MM.1S (cell line): ENCODE data around the gene SENP6.

Experiments
- DNase-seq: peaks from one replicate; pipeline ENCODE4 v3.0.0-alpha.2; 2015
- H2AFZ ChIP-seq: fragments of 300-600 bp; sonication (generic); 2 replicates; pipeline ENCODE4 v1.6.0; 2016; ENCODE audit warnings: antibody characterized with exemption, low read length
- H3F3A ChIP-seq: fragments of 300-600 bp; sonication (generic); 2 replicates; pipeline ENCODE4 v1.6.1; 2016; ENCODE audit warnings: mild to moderate bottlenecking, antibody characterized with exemption, low read length, moderate library complexity, mixed read lengths; ENCODE audit not compliant: insufficient read depth
- H3K27ac ChIP-seq: fragments of 300-600 bp; sonication (generic); 2 replicates; pipeline ENCODE4 v1.5.1; 2016; ENCODE audit warnings: mild to moderate bottlenecking, low read length
- H3K27me3 ChIP-seq: fragments of 300-600 bp; sonication (generic); replicated peaks from 2 replicates; pipeline ENCODE4 v1.6.0; 2016; ENCODE audit warnings: low read length; ENCODE audit not compliant: insufficient read depth
- H3K36me3 ChIP-seq: fragments of 300-600 bp; sonication (generic); replicated peaks from 2 replicates; pipeline ENCODE4 v1.6.1; 2016; ENCODE audit warnings: mild to moderate bottlenecking, low read length, mixed read lengths; ENCODE audit not compliant: insufficient read depth
- H3K4me1 ChIP-seq: fragments of 300-600 bp; sonication (generic); 2 replicates; pipeline ENCODE4 v1.6.1; 2016; ENCODE audit warnings: low read length, mixed read lengths
- H3K4me2 ChIP-seq: fragments of 300-600 bp; sonication (generic); 2 replicates; pipeline ENCODE4 v1.6.0; 2016; ENCODE audit warnings: low read depth, low read length
- H3K4me3 ChIP-seq: fragments of 300-600 bp; sonication (generic); 2 replicates; pipeline ENCODE4 v1.5.1; 2016; ENCODE audit warnings: low read length, mixed read lengths
- H3K79me2 ChIP-seq: fragments of 300-600 bp; sonication (generic); 2 replicates; pipeline ENCODE4 v1.6.1; 2016; ENCODE audit warnings: mixed run types, low read length, mixed read lengths
- H3K9ac ChIP-seq: fragments of 300-600 bp; sonication (generic); 2 replicates; pipeline ENCODE4 v1.6.1; 2016; ENCODE audit warnings: low read length, mixed read lengths
- H3K9me2 ChIP-seq: fragments of 300-600 bp; sonication (generic); replicated peaks from 2 replicates; pipeline ENCODE4 v1.6.1; 2016; ENCODE audit warnings: mild to moderate bottlenecking, low read length, mixed read lengths; ENCODE audit not compliant: insufficient read depth
- H3K9me3 ChIP-seq: fragments of 300-600 bp; sonication (generic); replicated peaks from 2 replicates; pipeline ENCODE4 v1.6.1; 2016; ENCODE audit warnings: mild to moderate bottlenecking, low read length, mixed read lengths; ENCODE audit not compliant: insufficient read depth
- H4K20me1 ChIP-seq: fragments of 300-600 bp; sonication (generic); 2 replicates; pipeline ENCODE4 v1.6.1; 2016; ENCODE audit warnings: mild to moderate bottlenecking, low read length, moderate library complexity, mixed read lengths; ENCODE audit not compliant: insufficient read depth
- EZH2 ChIP-seq: fragments of 300-600 bp; sonication (generic); optimal IDR thresholded peaks from 2 replicates; pipeline ENCODE3; 2017; ENCODE audit warnings: low read depth, mild to moderate bottlenecking, antibody characterized with exemption, low read length, mixed read lengths
- EZH2phosphoT487 ChIP-seq: fragments of 300-600 bp; sonication (generic); IDR thresholded peaks from 2 replicates; pipeline ENCODE4 v1.6.1; 2018; ENCODE audit warnings: antibody characterized with exemption, low read length
- TF ChIP-seq, protein P1 (sequence below): fragments of 300-600 bp; sonication (generic); IDR thresholded peaks from 2 replicates; pipeline ENCODE4 v1.5.1; 2016; ENCODE audit warnings: antibody characterized with exemption, low read length, mixed read lengths

SENP6 gene

DNA sequence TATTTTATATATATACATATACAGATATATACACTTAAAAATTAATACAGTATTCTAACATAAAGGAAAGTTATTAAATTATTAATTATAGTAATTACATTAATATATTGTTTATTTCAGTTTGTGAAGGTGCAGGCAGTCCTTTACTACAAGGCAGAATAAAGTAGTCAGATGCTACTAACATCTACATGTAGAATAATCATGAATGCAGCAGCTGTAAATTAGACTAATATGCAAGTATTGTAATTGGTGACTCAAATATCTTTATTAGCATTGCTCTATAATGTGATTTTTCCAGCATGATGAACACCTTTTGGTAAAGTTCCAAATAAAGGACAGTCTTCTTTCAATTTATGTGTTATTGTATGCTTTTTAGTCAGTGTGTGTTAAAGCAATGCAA, 164.7 kb downstream of the SENP6 start:
- peaks cover 7% of the 10 kb centered on the region; the same call in 1 of the 2 replicates for H3K4me1 ChIP-seq

More for the DNA sequence above, 164.7 kb downstream of the SENP6 start:
- no peaks in the 10 kb centered on the region; the same call in 1 of the 2 replicates for H3K36me3 ChIP-seq
- DNase-seq, result no peak
- H3K9ac ChIP-seq, result no peak overlapping the region
- TF ChIP-seq EZH2phosphoT487 (no peak), EZH2 (no peak)
- TF ChIP-seq, protein P1, sequence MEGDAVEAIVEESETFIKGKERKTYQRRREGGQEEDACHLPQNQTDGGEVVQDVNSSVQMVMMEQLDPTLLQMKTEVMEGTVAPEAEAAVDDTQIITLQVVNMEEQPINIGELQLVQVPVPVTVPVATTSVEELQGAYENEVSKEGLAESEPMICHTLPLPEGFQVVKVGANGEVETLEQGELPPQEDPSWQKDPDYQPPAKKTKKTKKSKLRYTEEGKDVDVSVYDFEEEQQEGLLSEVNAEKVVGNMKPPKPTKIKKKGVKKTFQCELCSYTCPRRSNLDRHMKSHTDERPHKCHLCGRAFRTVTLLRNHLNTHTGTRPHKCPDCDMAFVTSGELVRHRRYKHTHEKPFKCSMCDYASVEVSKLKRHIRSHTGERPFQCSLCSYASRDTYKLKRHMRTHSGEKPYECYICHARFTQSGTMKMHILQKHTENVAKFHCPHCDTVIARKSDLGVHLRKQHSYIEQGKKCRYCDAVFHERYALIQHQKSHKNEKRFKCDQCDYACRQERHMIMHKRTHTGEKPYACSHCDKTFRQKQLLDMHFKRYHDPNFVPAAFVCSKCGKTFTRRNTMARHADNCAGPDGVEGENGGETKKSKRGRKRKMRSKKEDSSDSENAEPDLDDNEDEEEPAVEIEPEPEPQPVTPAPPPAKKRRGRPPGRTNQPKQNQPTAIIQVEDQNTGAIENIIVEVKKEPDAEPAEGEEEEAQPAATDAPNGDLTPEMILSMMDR, result no peak
- no peak overlapping the region for H3K4me2 ChIP-seq
- no peak overlapping the region for H3K27ac ChIP-seq
- H3K9me2 ChIP-seq, result no peaks in the 10 kb centered on the region
- no peaks in the 10 kb centered on the region for H3K27me3 ChIP-seq
- no peak overlapping the region for H2AFZ ChIP-seq
- peaks cover 8% of the 10 kb centered on the region for H3F3A ChIP-seq
- H3K4me3 ChIP-seq, result no peak overlapping the region
- no peaks in the 10 kb centered on the region for H4K20me1 ChIP-seq
- no peaks in the 10 kb centered on the region for H3K9me3 ChIP-seq
- peaks cover 92% of the 10 kb centered on the region for H3K79me2 ChIP-seq
